ENCODE data around the gene FLRT3.
A peak's percentile ranks its signal among the peaks of the same experiment; 100 is the strongest.

The FLRT3 gene

GRCh38 chr20:14337400-14338171 is at the start of gene FLRT3:
Gene FLRT3, minus strand, starts transcription at chr20:14337612. Its CDS starts 10,106 bp downstream, at chr20:14327506.
- peak; percentile 38 for DNase-seq

- DNase-seq = no peak
Observed at GRCh38 chr20:14386726-14387125, 49.3 kb upstream of the FLRT3 start.

- no peak for DNase-seq
Observed at GRCh38 chr20:14385176-14385740, 47.8 kb upstream of the FLRT3 start.

- DNase-seq = no peak
Observed at GRCh38 chr20:14384416-14385175, 47.2 kb upstream of the FLRT3 start.

DNA sequence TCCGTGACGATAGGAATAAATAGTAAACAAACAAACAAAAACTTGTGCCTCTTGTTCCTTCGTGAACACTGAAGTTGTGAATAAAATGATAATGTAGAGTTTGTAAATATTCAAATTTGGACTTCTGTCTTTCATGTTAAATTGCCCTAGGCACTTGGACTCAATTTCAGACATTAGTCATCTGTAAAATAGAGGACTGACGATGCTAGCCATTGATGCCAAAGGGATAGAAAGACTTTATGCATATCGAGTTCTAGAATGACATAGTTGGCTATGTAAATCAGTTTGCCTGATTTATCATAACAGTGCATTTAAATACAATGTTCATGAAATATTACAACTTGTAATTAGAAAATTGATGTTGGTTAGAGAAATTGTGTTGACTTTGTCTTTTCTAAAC is 45.9 kb upstream of the FLRT3 start:
- no peak for DNase-seq

DNA sequence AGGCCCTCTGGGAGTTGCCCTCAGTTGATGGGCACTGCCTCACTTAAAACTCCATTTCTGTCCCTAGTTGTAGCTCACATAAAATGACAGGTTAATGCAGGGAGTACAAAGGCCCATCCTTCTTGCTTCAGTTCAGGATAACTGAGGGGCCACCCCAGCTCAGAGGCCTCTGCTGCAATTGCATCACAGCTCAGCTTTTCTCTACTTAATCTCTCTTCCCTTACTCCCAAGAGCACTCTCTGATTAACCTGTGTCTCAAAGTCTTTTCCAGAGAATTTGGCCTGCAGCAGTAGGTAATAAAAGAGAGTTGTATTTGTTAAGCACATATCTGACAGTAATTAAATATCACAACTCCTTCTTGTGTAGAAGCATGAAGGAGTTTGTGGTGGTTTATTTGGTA is 40.9 kb upstream of the FLRT3 start:
- no peak for DNase-seq

DNA sequence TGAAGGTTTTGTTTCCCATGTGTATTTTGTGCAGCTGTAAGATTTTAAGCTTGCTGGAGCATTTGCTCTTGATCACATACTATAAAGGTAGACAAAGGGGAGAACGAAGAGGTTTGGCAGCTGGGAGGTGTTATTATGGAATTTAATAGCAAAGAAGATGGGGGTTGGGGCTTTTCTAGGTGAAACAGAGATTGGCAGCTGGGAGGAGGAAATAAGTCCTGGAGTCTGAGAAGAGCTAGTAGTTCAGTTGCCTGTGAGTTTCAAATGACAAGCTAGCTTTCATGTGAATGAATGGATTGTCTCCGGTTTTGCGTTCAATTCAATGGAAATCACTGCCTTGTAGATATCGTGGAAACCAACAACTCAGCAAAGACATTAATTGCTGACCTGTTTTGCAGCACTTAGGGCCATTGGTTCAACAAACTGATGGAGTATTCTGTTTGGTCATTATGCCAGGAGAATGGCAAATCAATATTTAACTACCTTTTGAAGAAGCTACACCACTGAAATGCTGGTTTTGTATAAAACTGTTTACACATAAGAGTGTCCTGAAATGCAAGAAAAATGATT is 38.1 kb upstream of the FLRT3 start:
- no peak for DNase-seq

GRCh38 chr20:14374196-14374595 is 36.8 kb upstream of the FLRT3 start:
- DNase-seq = no peak

DNA sequence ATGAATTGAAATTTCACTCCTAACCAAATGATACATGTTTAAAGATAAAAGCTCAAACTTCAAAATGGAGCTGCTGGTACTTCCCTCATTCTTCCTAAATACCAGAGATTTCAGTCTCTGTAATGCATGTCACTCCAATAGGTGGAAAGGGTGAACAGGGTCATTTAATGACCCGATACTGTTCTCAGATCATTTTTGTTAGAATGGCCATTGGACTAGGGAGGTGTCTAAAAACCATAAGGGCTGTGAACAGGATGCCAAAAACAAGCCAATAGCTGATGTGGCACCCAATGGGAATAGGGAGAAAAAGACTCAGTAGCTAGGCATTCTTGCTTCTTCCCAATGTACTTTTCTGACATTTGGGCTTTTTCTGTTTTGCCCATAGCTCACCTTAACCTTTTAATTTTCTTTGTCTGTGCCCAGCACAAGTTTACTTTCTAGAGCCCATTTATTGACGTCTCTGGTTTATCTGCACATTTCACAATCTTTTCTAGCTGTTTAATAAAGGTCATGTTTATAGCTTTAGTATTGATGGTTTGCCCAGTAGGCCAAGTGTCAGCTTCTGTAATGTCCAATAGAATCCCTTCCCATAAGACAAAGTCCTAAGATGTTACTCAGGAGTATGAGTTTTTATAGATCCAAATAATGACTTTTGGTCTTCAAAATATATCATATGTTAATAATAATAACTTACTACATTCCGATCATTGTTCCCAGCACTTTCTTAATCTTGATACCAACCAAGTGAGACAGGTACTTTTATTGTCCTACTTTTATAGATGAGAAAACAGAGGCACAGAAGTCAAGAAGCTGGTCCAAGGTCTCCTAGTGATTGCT is 24.3 kb upstream of the FLRT3 start:
- no peak for DNase-seq

DNA sequence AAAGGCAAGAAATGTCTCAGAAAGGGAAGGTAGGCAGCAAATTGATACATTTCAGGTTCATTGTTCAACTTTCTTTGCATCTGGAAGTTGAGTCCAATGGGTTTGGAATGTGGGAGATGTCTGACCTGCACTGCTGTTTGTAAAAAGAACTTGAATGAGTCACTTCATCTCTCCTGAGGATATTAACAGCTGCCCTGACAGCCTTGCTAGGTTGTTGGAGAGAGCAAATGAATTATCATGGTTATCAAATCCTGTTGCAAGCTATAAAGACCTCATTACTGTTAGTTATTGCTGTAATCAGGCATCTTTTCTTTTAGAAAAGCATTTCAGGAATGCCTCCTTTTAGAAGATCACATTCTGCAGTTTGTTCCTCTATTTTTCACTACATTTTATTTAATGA is 23.0 kb upstream of the FLRT3 start:
- no peak for DNase-seq

- no peak for DNase-seq
Observed at GRCh38 chr20:14355791-14356190, 18.4 kb upstream of the FLRT3 start.

GRCh38 chr20:14344746-14345145 is 7.3 kb upstream of the FLRT3 start:
- DNase-seq = no peak

DNA sequence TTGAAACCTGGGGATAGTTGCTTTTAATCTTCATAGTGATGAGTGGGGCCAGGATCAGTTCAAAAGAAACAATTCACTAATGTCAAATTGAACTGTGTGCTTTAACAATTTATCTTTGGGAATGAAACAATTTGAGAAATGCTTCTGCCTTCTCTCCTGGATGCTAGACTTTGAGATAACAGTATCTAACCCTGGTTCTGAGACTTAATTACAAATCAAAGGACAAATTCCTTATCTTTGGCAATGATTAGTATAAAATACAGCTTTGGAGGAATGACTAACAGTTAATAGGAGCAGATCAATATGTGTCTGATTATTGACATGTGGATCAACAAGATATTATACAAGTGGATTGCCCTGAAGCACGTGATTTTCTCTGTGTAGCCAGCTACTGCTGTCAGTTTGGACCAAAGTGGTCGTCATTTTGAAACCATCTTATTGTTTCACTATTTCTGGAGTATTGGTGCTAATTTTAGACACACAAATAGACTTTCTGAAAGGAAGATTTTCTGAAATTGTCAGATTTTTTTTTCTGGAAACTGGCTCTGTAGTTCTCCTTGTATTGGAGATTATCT is 6.2 kb upstream of the FLRT3 start:
- no peak for DNase-seq

DNA sequence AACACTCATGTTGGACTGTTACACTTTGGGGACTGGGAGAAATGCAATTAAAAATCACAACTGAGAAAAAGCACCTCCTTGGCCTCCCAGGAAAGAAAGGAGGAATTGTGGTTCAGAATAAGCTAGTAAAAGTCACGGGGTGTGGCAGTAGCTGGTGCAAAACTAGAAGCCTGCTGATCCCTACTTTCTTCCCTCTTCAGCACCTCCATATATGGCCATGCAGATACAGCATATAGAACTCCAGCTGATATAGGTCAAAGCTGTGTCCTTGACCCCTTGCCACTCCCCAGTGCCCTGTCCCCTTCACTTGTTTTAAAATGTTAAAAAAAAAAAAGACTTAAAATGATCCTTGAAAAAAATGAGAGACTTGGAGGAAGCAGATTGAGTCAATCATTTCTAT is 5.5 kb upstream of the FLRT3 start:
- no peak for DNase-seq

DNA sequence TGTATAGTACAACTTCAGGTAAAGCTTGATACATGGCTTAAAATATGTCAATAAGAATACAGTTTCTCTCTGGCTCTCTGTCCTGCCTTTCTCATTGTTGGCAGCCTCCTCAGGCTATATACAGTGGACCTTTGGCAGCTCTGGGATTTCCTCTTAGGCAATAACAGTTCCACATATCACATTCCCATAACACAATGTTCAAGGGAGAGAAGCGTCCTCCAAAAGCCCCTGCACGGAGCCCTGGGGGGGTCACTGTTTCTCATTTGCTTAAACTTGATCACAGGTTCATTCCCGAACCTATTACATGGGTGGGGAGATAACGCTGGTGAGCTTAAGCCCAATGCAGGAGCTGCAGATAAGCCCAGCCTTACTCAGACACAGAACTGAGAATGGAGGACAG is 4.4 kb upstream of the FLRT3 start:
- DNase-seq = no peak

GRCh38 chr20:14336686-14337085 is 726 bp downstream of the FLRT3 start:
- DNase-seq = no peak

- no peak for DNase-seq
Observed at GRCh38 chr20:14335052-14335451, 2.4 kb downstream of the FLRT3 start.

- no peak for DNase-seq
Observed at GRCh38 chr20:14334306-14334930, 3.0 kb downstream of the FLRT3 start.

- no peak for DNase-seq
Observed at GRCh38 chr20:14333721-14334120, 3.7 kb downstream of the FLRT3 start.

DNA sequence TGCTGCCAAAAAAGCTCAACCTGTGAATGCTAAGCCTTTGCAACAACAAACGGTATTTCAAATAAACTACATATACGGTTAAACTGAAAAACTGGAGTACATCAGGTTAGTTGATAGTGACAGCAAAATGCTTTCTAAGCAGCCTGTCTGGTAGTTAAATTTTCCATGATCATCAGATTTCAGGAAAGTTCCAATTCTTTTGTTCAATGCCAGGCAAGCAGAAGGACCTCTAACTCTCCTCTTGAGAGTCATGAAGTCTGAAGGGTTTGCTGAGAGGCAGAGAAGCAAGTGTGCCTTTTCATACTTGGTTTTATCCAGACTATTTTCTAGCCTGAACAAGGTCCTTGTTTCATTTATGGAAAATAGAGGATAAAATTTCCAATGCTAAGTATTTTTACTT is 4.5 kb downstream of the FLRT3 start:
- no peak for DNase-seq

- DNase-seq = no peak
Observed at GRCh38 chr20:14331646-14332045, 5.8 kb downstream of the FLRT3 start.

DNA sequence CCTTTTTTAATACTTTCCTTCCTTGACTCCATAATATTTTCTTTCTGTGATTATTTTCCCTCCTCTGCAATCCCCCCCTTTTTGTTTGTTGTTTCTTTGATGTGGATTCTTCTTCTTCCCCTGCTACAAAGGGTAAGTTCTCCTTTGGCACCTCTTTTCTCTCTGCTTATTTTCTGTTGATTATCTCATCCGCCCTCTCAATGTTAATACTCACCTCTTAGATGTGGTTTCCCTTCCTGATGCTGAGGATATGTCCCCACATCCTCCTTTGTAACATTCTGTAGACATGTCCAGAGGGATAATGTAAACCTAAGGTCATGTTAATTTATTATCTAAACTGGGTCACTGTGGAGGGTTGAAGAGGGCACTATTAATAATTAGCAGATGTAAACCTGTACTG is 17.7 kb downstream of the FLRT3 start:
- no peak for DNase-seq
